ENCODE data around the gene PDE6B. TPM values are rescaled to one million over a fixed set of nuclear protein-coding genes. Genes with fewer than 3 reads are reported as not detected.
A peak's percentile ranks its signal among the peaks of the same experiment; 100 is the strongest.

The PDE6B gene
- total and polyA plus RNA-seq, 2 of the 13 experiments (the other 11 are each of a cell fraction or from before 2014, with no cell fraction given), result 0.38 to 0.40 TPM

- peak; percentile 92 for TF ChIP-seq PHF5A (CRISPR knock-in tag; IDR thresholded peaks at IDR 0.05; ENCODE audit: low read depth, unreplicated experiment)
- TF ChIP-seq ESRRA (CRISPR knock-in tag; IDR thresholded peaks at IDR 0.05; ENCODE audit: low read depth), result peak; percentile 72
- peak; percentile 70 for TF ChIP-seq HDAC2 (CRISPR knock-in tag; IDR thresholded peaks at IDR 0.05)
- peak; percentile 31; the same call in 1 of the 2 replicates for TF ChIP-seq ZNF350 (CRISPR knock-in tag; IDR thresholded peaks at IDR 0.05; ENCODE audit: borderline replicate concordance, low read depth)
- no peak for TF ChIP-seq EZH2 (conservative IDR thresholded peaks at IDR 0.05; ENCODE audit: low read depth, low read length)
- no peak for TF ChIP-seq ZNF317 (CRISPR knock-in tag; IDR thresholded peaks at IDR 0.05)
- no peak for TF ChIP-seq ZNF264 (CRISPR knock-in tag; IDR thresholded peaks at IDR 0.05)
- no peak; the same call in 1 of the 2 replicates for TF ChIP-seq ZC3H4 (CRISPR knock-in tag; IDR thresholded peaks at IDR 0.05; ENCODE audit: borderline replicate concordance)
- no peak for TF ChIP-seq MLLT10 (CRISPR knock-in tag; IDR thresholded peaks at IDR 0.05)
- TF ChIP-seq NONO (IDR thresholded peaks at IDR 0.05), result no peak
- peak; percentile 90 for TF ChIP-seq NONO (CRISPR knock-in tag; conservative IDR thresholded peaks at IDR 0.05)
- TF ChIP-seq, protein P1, sequence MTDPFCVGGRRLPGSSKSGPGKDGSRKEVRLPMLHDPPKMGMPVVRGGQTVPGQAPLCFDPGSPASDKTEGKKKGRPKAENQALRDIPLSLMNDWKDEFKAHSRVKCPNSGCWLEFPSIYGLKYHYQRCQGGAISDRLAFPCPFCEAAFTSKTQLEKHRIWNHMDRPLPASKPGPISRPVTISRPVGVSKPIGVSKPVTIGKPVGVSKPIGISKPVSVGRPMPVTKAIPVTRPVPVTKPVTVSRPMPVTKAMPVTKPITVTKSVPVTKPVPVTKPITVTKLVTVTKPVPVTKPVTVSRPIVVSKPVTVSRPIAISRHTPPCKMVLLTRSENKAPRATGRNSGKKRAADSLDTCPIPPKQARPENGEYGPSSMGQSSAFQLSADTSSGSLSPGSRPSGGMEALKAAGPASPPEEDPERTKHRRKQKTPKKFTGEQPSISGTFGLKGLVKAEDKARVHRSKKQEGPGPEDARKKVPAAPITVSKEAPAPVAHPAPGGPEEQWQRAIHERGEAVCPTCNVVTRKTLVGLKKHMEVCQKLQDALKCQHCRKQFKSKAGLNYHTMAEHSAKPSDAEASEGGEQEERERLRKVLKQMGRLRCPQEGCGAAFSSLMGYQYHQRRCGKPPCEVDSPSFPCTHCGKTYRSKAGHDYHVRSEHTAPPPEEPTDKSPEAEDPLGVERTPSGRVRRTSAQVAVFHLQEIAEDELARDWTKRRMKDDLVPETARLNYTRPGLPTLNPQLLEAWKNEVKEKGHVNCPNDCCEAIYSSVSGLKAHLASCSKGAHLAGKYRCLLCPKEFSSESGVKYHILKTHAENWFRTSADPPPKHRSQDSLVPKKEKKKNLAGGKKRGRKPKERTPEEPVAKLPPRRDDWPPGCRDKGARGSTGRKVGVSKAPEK (CRISPR knock-in tag; IDR thresholded peaks at IDR 0.05; ENCODE audit: borderline replicate concordance), result 0 out of 2 replicates have a peak, but pooled peaks have one; percentile 66
- peak; percentile 54; the same call in 1 of the 2 replicates for TF ChIP-seq SIN3A (IDR thresholded peaks at IDR 0.05; ENCODE audit: borderline replicate concordance, low read depth, low read length)
- no peak for TF ChIP-seq KIAA2018 (CRISPR knock-in tag; IDR thresholded peaks at IDR 0.05; ENCODE audit: borderline replicate concordance)
- peak; percentile 40; the same call in 1 of the 2 replicates for TF ChIP-seq MIXL1 (CRISPR knock-in tag; IDR thresholded peaks at IDR 0.05)
- no peak for TF ChIP-seq ZNF180 (CRISPR knock-in tag; IDR thresholded peaks at IDR 0.05; ENCODE audit: borderline replicate concordance, low read depth)
- TF ChIP-seq ZNF709 (CRISPR knock-in tag; IDR thresholded peaks at IDR 0.05), result peak; percentile 89
These were observed 49.0 kb downstream of the PDE6B start, which contains the start of the genes ATP5ME and MYL5 (continued) for GRCh38 chr4:674172-675035.
